ENCODE results near the gene UBE2I. TPM values are rescaled to one million over a fixed set of nuclear protein-coding genes. Genes with fewer than 3 reads are reported as not detected.
"Not testable (repeated sequence)": the region's sequence is repeated elsewhere in the genome, so short reads cannot be mapped to it uniquely, and the experiment has no call there.

The UBE2I gene
- polyA plus RNA-seq, 6 donors from 2014 or later: 99.5 to 121 (median 114) TPM

- Mint-ChIP-seq H3K4me3 (no peak overlapping the region), H3K27ac (no peak overlapping the region), H3K9me3 (no peaks in the 10 kb centered on the region), H3K27me3 (peaks cover 25 to 82% (median 55%) of the 10 kb centered on the region in 3 donors), H3K36me3 (no peaks in the 10 kb centered on the region), H3K4me1 (peaks cover 0 to 26% (median 9%) of the 10 kb centered on the region in 3 donors)
- ATAC-seq (ENCODE audit: low read depth in 2 of 2) (no peak), DNase-seq (no peak)
Measured at GRCh38 chr16:1290860-1291575, 18.4 kb upstream of the UBE2I start.

GRCh38 chr16:1291576-1291974, 17.9 kb upstream of the UBE2I start:
- Mint-ChIP-seq H3K27me3 (peaks cover 25 to 77% (median 51%) of the 10 kb centered on the region in 3 donors), H3K4me1 (peaks cover under 1 to 30% (median 9%) of the 10 kb centered on the region in 3 donors), H3K9me3 (no peaks in the 10 kb centered on the region), H3K27ac (no peak overlapping the region), H3K36me3 (no peaks in the 10 kb centered on the region), H3K4me3 (no peak overlapping the region)
- ATAC-seq (ENCODE audit: low read depth in 2 of 2): no peak
- DNase-seq: no peak

DNA sequence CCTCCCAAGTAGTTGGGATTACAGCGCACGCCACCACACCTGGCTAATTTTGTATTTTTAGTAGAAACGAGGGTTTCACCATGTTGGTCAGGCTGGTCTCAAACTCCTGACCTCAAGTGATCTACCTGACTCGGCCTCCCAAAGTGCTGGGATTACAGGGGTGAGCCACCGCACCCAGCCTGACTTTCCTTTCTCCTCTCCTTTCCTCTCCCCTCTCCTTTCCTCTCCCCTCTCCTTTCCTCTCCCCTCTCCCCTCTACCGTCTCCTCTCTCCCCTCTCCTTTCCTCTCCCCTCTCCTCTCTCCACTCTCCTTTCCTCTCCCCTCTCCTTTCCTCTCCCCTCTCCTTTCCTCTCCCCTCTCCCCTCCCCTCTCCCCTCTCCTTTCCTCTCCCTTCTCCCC, 17.2 kb upstream of the UBE2I start:
- H3K27me3 Mint-ChIP-seq: peaks cover 30 to 82% (median 57%) of the 10 kb centered on the region in 3 donors
- not testable (repeated sequence) for ATAC-seq (ENCODE audit: low read depth in 2 of 2); H3K27ac Mint-ChIP-seq; DNase-seq; H3K9me3 Mint-ChIP-seq; H3K36me3 Mint-ChIP-seq; H3K4me3 Mint-ChIP-seq
- peaks cover 7 to 37% (median 14%) of the 10 kb centered on the region in 3 donors for H3K4me1 Mint-ChIP-seq

DNA sequence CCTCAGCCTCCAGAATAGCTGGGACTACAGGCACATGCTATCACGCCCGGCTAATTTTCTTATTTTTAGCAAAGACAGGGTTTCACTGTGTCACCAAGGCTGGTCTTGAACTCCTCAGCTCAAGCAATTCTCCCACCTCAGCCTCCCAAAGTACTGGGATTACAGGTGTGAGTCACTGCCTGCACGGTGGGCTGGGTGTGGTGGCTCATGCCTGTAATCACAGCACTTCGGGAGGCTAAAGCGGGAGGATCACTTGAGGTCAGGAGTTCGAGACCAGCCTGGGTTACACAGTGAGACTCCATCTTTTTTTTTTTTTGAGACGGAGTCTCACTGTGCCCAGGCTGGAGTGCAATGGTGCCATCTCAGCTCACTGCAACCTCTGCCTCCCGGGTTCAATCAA, 16.6 kb upstream of the UBE2I start:
- not testable (repeated sequence) for H3K4me3 Mint-ChIP-seq; DNase-seq; ATAC-seq (ENCODE audit: low read depth in 2 of 2); H3K9me3 Mint-ChIP-seq; H3K27ac Mint-ChIP-seq; H3K36me3 Mint-ChIP-seq
- Mint-ChIP-seq H3K4me1 (peaks cover 7 to 37% (median 14%) of the 10 kb centered on the region in 3 donors), H3K27me3 (peaks cover 31 to 78% (median 53%) of the 10 kb centered on the region in 3 donors)

GRCh38 chr16:1293921-1294656, 15.3 kb upstream of the UBE2I start:
- DNase-seq (no peak), ATAC-seq (ENCODE audit: low read depth in 2 of 2) (peak in 1 of 2 donors; percentile 9)
- Mint-ChIP-seq H3K36me3 (no peaks in the 10 kb centered on the region), H3K27ac (peak overlapping the region in 1 of 6 donors; percentile 61), H3K9me3 (no peaks in the 10 kb centered on the region), H3K27me3 (peaks cover 29 to 75% (median 44%) of the 10 kb centered on the region in 3 donors), H3K4me3 (no peak overlapping the region), H3K4me1 (peaks cover 7 to 34% (median 13%) of the 10 kb centered on the region in 3 donors)

DNA sequence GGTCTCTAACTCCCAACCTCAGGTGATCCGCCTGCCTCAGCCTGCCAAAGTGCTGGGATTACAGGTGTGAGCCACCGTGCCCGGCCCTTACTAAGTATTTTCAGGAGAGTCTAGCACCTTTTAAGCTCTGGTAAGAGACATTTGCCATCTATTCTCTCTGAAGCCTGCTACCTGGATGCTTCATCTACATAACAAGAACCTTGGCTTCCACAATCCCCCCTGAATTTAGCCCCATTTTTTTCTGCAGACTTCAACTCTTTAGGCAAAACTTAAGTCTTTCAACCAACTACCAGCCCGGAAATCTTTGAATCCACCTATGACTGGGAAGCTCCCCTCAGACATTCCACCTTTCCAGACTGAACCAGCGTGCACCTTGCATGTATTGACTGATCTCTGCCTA, 14.0 kb upstream of the UBE2I start:
- Mint-ChIP-seq H3K27ac (peak overlapping the region in 1 of 6 donors; percentile 77), H3K4me3 (peak overlapping the region in 2 of 8 donors; percentile 53 to 81), H3K27me3 (peaks cover 21 to 62% (median 36%) of the 10 kb centered on the region in 3 donors), H3K36me3 (no peaks in the 10 kb centered on the region), H3K9me3 (no peaks in the 10 kb centered on the region), H3K4me1 (peaks cover 5 to 26% (median 7%) of the 10 kb centered on the region in 3 donors)
- no peak for ATAC-seq (ENCODE audit: low read depth in 2 of 2)
- no peak for DNase-seq

GRCh38 chr16:1296688-1297017, 12.8 kb upstream of the UBE2I start:
- not testable (repeated sequence) for H3K9me3 Mint-ChIP-seq; DNase-seq; H3K36me3 Mint-ChIP-seq; ATAC-seq (ENCODE audit: low read depth in 2 of 2)
- peak overlapping the region in 1 of 8 donors; percentile 59 for H3K4me3 Mint-ChIP-seq
- peak overlapping the region in 2 of 6 donors; percentile 36 to 42 for H3K27ac Mint-ChIP-seq
- H3K4me1 Mint-ChIP-seq: peaks cover 9 to 32% (median 11%) of the 10 kb centered on the region in 3 donors
- peaks cover 17 to 53% (median 31%) of the 10 kb centered on the region in 3 donors for H3K27me3 Mint-ChIP-seq

DNA sequence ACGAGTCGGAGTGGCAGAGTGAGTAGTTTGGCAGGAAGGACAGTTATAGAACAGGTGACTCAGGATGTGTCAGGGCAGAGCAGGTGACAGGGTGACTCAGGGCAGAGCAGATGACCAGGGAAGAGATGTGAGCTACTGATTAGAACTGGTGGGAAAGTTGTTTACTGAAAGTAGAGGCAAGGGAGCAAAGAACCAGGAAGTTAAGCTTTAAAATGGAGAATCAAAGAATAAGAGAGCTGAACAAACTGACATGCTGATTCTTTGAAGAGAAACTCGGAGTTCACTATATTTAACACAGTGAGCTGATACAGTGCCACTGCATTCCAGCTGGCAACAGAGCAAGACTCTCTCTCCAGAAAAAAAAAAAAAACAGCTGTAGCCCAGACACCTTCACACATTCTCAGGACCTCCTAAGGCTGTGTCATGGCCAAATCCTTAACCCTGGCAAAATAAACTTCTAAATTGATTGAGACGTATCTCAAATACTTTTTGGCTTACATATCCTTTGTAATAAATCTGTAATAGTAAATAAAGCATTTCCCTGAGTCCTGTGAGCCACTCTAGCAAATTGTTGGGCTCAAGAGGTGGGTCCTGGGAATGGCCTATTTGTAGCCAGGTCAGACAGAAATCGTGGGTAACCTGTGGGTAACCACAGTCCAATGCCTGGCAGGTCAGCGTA, 12.3 kb upstream of the UBE2I start:
- Mint-ChIP-seq H3K27me3 (peaks cover 14 to 48% (median 26%) of the 10 kb centered on the region in 3 donors), H3K4me3 (peak overlapping the region in 2 of 8 donors; percentile 4 to 6), H3K27ac (peak overlapping the region in 3 of 6 donors; percentile 8 to 41 (median 36)), H3K4me1 (peaks cover 12 to 35% (median 15%) of the 10 kb centered on the region in 3 donors), H3K36me3 (no peaks in the 10 kb centered on the region), H3K9me3 (no peaks in the 10 kb centered on the region)
- ATAC-seq (ENCODE audit: low read depth in 2 of 2): peak in 1 of 2 donors; percentile 14
- DNase-seq: no peak

- no peak overlapping the region for H3K27ac Mint-ChIP-seq
Measured at GRCh38 chr16:1298406-1298805, 11.0 kb upstream of the UBE2I start.

DNA sequence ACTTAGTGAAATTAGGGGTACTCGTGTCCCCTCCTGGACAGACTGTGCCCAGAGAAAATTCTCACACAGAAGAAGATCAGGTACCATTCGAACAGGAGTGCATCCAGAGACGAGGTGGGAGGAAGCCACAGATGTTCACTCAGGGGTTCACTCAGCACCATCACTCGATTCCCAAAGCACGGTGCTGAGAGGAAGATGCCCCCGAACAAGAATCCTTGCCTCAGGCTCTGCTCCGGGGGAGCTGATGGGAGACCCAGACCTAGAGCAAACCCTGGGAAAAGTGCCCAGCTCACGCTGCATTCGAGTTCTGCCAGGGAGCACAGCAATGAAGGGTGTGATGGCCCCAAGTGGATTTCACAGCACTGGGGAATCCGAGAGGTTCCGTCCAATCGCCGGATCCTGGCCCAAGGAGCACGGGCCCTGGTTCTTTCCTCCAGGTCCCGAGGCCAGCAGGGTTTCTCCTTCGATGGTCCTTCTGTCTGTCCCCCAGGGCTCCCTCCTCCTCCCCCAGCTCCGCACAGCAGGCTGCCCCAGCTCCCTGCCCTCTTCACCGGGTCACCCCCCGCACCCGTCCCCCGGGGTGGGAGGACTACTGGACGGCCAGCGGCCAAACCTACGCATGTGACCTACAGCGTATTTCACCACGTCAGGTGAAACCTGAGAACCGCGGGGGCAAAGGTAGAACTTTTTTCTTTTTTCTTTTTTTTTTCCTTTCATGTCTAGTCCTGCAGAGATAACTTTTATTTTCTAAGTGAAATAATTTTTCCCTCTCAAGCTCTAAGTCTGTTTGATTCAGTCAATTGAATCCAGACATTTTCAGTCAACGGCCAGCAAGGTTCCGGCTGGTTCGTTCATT, 10.2 kb upstream of the UBE2I start:
- H3K36me3 Mint-ChIP-seq: no peaks in the 10 kb centered on the region
- peak overlapping the region in 1 of 6 donors; percentile 47 for H3K27ac Mint-ChIP-seq
- no peaks in the 10 kb centered on the region for H3K9me3 Mint-ChIP-seq
- no peak for ATAC-seq (ENCODE audit: low read depth in 2 of 2)
- H3K27me3 Mint-ChIP-seq: peaks cover 11 to 28% (median 12%) of the 10 kb centered on the region in 3 donors
- peaks cover 19 to 38% (median 22%) of the 10 kb centered on the region in 3 donors for H3K4me1 Mint-ChIP-seq
- no peak for DNase-seq
- H3K4me3 Mint-ChIP-seq: peak overlapping the region in 1 of 8 donors; percentile 47

More at GRCh38 chr16:1298406-1298805, 11.0 kb upstream of the UBE2I start:
- no peak for DNase-seq
- ATAC-seq (ENCODE audit: low read depth in 2 of 2): no peak
- peak overlapping the region in 1 of 8 donors; percentile 47 for H3K4me3 Mint-ChIP-seq
- peaks cover 11 to 37% (median 20%) of the 10 kb centered on the region in 3 donors for H3K27me3 Mint-ChIP-seq
- no peaks in the 10 kb centered on the region for H3K9me3 Mint-ChIP-seq
- H3K4me1 Mint-ChIP-seq: peaks cover 12 to 33% (median 15%) of the 10 kb centered on the region in 3 donors
- H3K36me3 Mint-ChIP-seq: no peaks in the 10 kb centered on the region

DNA sequence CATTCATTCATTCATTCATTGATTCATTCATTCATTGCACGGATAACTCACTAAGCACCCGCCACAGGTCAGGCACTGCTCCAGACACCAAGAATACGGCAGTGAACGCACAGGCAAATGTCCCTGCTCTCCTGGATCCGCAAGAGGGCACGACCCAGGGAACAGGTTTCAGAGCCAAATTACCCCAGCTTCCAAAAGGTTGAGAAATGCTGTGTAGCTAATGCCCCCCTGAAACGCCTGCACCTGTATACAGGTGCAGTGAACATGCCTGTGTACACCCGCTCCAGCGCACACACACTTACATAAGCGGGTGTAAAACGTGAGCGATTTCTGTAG, 9.6 kb upstream of the UBE2I start:
- peak overlapping the region in 1 of 6 donors; percentile 47 for H3K27ac Mint-ChIP-seq
- H3K9me3 Mint-ChIP-seq: no peaks in the 10 kb centered on the region
- H3K4me1 Mint-ChIP-seq: peaks cover 21 to 41% (median 26%) of the 10 kb centered on the region in 3 donors
- H3K36me3 Mint-ChIP-seq: no peaks in the 10 kb centered on the region
- H3K27me3 Mint-ChIP-seq: peaks cover 8 to 24% (median 11%) of the 10 kb centered on the region in 3 donors
- DNase-seq (no peak), ATAC-seq (ENCODE audit: low read depth in 2 of 2) (no peak)
- H3K4me3 Mint-ChIP-seq: peak overlapping the region in 1 of 8 donors; percentile 47

DNA sequence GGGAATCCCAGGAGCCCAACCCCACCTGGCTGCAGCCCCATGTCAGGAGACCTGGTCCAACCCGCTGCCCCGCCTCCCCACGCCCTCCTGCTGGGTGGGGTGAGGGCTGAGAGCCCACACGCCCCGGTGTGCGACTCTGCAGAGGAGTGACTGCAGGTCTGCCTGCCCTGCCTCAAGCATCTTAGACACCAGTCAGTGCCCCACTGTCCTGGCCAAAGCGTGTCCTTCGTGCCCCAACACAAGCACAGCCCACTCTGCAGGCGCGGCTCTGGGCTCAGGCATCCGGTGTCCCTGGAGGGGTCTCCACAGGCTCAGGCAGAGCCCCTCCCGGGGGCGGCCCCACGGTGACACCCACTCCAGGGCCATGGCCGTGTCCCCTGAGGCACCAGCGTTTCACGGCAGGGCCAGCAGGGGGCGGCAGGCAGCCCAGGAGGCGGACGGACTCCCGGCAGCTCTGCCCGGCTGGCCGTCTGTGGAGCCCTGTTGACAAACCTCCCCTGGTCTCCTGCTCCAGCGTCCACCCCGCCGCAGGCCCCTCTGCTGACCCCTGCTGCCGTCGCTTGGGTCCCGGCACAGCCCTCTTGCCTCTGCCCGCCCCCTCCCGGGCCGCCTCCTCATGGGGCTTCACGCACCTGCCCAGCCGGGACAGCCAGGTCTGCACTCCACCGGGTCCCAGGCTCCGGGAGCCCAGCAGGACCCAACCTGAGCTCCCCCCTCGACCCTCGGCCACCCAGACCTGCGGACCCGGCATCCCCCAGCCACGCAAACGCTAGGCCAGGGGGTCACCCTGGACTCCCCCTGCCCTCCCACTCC, 8.6 kb upstream of the UBE2I start:
- Mint-ChIP-seq H3K4me1 (peaks cover 22 to 45% (median 26%) of the 10 kb centered on the region in 3 donors), H3K9me3 (no peaks in the 10 kb centered on the region), H3K27ac (peak overlapping the region in 1 of 6 donors; percentile 67), H3K4me3 (peak overlapping the region in 4 of 8 donors; percentile 26 to 85 (median 62)), H3K27me3 (peaks cover 6 to 18% (median 8%) of the 10 kb centered on the region in 3 donors), H3K36me3 (no peaks in the 10 kb centered on the region)
- ATAC-seq (ENCODE audit: low read depth in 2 of 2): peak; percentile 27 to 65
- DNase-seq: peak; percentile 68

Data from naive B cell (primary cell).